H1 (cell line): Measurements from ENCODE around the gene CORIN. TPM values are rescaled to one million over a fixed set of nuclear protein-coding genes. Genes with fewer than 3 reads are reported as not detected.
"Not testable (repeated sequence)": the region's sequence is repeated elsewhere in the genome, so short reads cannot be mapped to it uniquely, and the experiment has no call there.

ENCODE experiments used
- CTCF ChIA-PET: fragments of 300-600 bp; sonication (Branson Sonifier 250); formaldehyde crosslinking; loops from one replicate; lab custom pipeline; 2021; ENCODE audit not compliant: partially characterized antibody; lab: Charles Lee
- POLR2A ChIA-PET: fragments of 300-600 bp; sonication (Branson Sonifier 250); formaldehyde crosslinking; loops from one replicate; lab custom pipeline; 2021; ENCODE audit warnings: inconsistent platforms; ENCODE audit not compliant: partially characterized antibody; lab: Charles Lee
- DNase-seq, 2 experiments: peaks; one replicate each; pipeline versions ENCODE4 v3.0.0 to v3.0.0-alpha.2; 2010 to 2022; ENCODE audit warnings: low spot score in 2 of 2, low read depth in 1 of 2, mixed read lengths in 1 of 2
- FAIRE-seq: peaks from 2 replicates; lab custom pipeline; 2011; peaks lifted over from hg19 to GRCh38; lab: Jason Lieb, UNC
- H2AFZ ChIP-seq: 2 replicates; pipeline ENCODE4 v1.8.1; 2012; ENCODE audit warnings: low read length, inconsistent platforms
- H2AK5ac ChIP-seq: 2 replicates; pipeline ENCODE4 v1.6.1; 2013; ENCODE audit warnings: low read depth, low read length
- H2BK120ac ChIP-seq: replicated peaks from 2 replicates; pipeline ENCODE3; 2013; ENCODE audit warnings: low read depth, low read length, inconsistent platforms
- H2BK12ac ChIP-seq: 2 replicates; pipeline ENCODE4 v1.6.1; 2013; ENCODE audit warnings: low read depth, low read length
- H2BK15ac ChIP-seq: 2 replicates; pipeline ENCODE4 v1.6.1; 2013; ENCODE audit warnings: low read length
- H2BK20ac ChIP-seq: 2 replicates; pipeline ENCODE4 v1.6.1; 2013; ENCODE audit warnings: low read length
- H2BK5ac ChIP-seq: 2 replicates; pipeline ENCODE4 v1.6.1; 2013; ENCODE audit warnings: low read depth, low read length
- H3K14ac ChIP-seq: 2 replicates; pipeline ENCODE4 v1.6.1; 2013; ENCODE audit warnings: inconsistent platforms; ENCODE audit not compliant: insufficient read length
- H3K18ac ChIP-seq: 2 replicates; pipeline ENCODE4 v1.6.1; 2013; ENCODE audit warnings: low read length; ENCODE audit errors: extremely low read depth
- H3K23ac ChIP-seq: 2 replicates; pipeline ENCODE4 v1.6.1; 2013; ENCODE audit warnings: inconsistent platforms; ENCODE audit not compliant: insufficient read length
- H3K23me2 ChIP-seq: 2 replicates; pipeline ENCODE4 v1.6.1; 2013; ENCODE audit warnings: low read depth, low read length
- H3K27ac ChIP-seq: 2 replicates; pipeline ENCODE4 v1.6.1; 2011; ENCODE audit warnings: low read depth, low read length, inconsistent platforms
- H3K27me3 ChIP-seq, 4 experiments: replicated peaks in 1 of 4; 1 replicate in 1 of 4; 2 replicates in 3 of 4; pipeline versions ENCODE4 v1.6.1 to v1.8.1; 2011 to 2013; ENCODE audit warnings: low read length in 3 of 4, mild to moderate bottlenecking in 3 of 4, inconsistent platforms in 2 of 4, mixed read lengths in 2 of 4, moderate library complexity in 1 of 4; ENCODE audit not compliant: control insufficient read depth in 3 of 4, insufficient read depth in 3 of 4; ENCODE audit errors: extremely low read depth in 1 of 4
- H3K36me3 ChIP-seq, 4 experiments: 2 replicates each; pipeline versions ENCODE4 v1.6.1 to v1.8.1; 2011 to 2013; ENCODE audit warnings: mild to moderate bottlenecking in 4 of 4, low read length in 3 of 4, moderate library complexity in 2 of 4, control low read depth in 1 of 4, inconsistent platforms in 1 of 4; ENCODE audit not compliant: insufficient read depth in 4 of 4, control insufficient read depth in 2 of 4
- H3K4ac ChIP-seq: replicated peaks from 2 replicates; pipeline ENCODE3; 2013; ENCODE audit warnings: low read length, low read depth, mixed read lengths, inconsistent platforms; ENCODE audit not compliant: insufficient read length
- H3K4me1 ChIP-seq, 4 experiments: replicated peaks in 1 of 4; 1 replicate in 1 of 4; 2 replicates in 3 of 4; pipeline versions ENCODE4 v1.6.1 to v1.8.1; 2011 to 2013; ENCODE audit warnings: low read length in 3 of 4, inconsistent platforms in 2 of 4, mixed read lengths in 1 of 4; ENCODE audit not compliant: insufficient read depth in 4 of 4, control insufficient read depth in 3 of 4
- H3K4me2 ChIP-seq, 2 experiments: 2 replicates each; pipeline versions ENCODE4 v1.6.1 to v1.8.1; 2011 to 2013; ENCODE audit warnings: low read depth in 2 of 2, low read length in 2 of 2, control low read depth in 1 of 2, inconsistent platforms in 1 of 2, mild to moderate bottlenecking in 1 of 2; ENCODE audit not compliant: insufficient read depth in 1 of 2
- H3K4me3 ChIP-seq, 4 experiments: fragments of 200-600, 300-600 bp in 1 of 4; sonication (generic), shearing (Covaris generic), sonication (Bioruptor Twin) in 1 of 4; 2 replicates each; pipeline versions ENCODE4 v1.5.1 to v1.8.1; 2011 to 2016; ENCODE audit warnings: low read length in 4 of 4, low read depth in 3 of 4, control low read depth in 2 of 4, inconsistent platforms in 2 of 4, mild to moderate bottlenecking in 2 of 4, mixed read lengths in 1 of 4, moderate library complexity in 1 of 4; ENCODE audit not compliant: insufficient read depth in 2 of 4; ENCODE audit errors: extremely low read depth in 1 of 4
- H3K56ac ChIP-seq: replicated peaks from 2 replicates; pipeline ENCODE3; 2013; ENCODE audit warnings: low read depth, mild to moderate bottlenecking, mixed read lengths, low read length, inconsistent platforms; ENCODE audit not compliant: insufficient read length
- H3K79me1 ChIP-seq: 2 replicates; pipeline ENCODE4 v1.6.1; 2013; ENCODE audit warnings: low read depth, low read length, control low read depth
- H3K79me2 ChIP-seq, 2 experiments: 2 replicates each; pipeline versions ENCODE4 v1.6.1 to v1.8.1; 2012 to 2013; ENCODE audit warnings: low read length in 2 of 2, mild to moderate bottlenecking in 2 of 2, inconsistent platforms in 1 of 2; ENCODE audit not compliant: insufficient read depth in 2 of 2, control insufficient read depth in 1 of 2
- H3K9ac ChIP-seq, 4 experiments: replicated peaks in 1 of 4; 1 replicate in 1 of 4; 2 replicates in 3 of 4; pipeline versions ENCODE4 v1.6.1 to v1.8.1; 2011 to 2013; ENCODE audit warnings: low read depth in 3 of 4, low read length in 3 of 4, control low read depth in 2 of 4, mild to moderate bottlenecking in 2 of 4, moderate library complexity in 2 of 4, inconsistent platforms in 1 of 4; ENCODE audit errors: extremely low read depth in 1 of 4
- H3K9me3 ChIP-seq, 2 experiments: 2 replicates each; pipeline versions ENCODE4 v1.6.1 to v1.8.1; 2012 to 2013; ENCODE audit warnings: mild to moderate bottlenecking in 2 of 2, moderate library complexity in 2 of 2, control low read depth in 1 of 2, inconsistent platforms in 1 of 2, low read depth in 1 of 2, low read length in 1 of 2, mixed read lengths in 1 of 2; ENCODE audit not compliant: insufficient read depth in 2 of 2
- H4K20me1 ChIP-seq, 2 experiments: replicated peaks in 1 of 2; 2 replicates each; pipeline versions ENCODE3 to v1.8.1; 2011 to 2013; ENCODE audit warnings: inconsistent platforms in 2 of 2, low read length in 2 of 2, mild to moderate bottlenecking in 1 of 2; ENCODE audit not compliant: insufficient read depth in 2 of 2, control insufficient read depth in 1 of 2
- H4K5ac ChIP-seq: 2 replicates; pipeline ENCODE4 v1.6.1; 2013; ENCODE audit warnings: low read length, low read depth, mixed read lengths, inconsistent platforms; ENCODE audit not compliant: insufficient read length
- H4K8ac ChIP-seq: 2 replicates; pipeline ENCODE4 v1.8.0; 2013; ENCODE audit warnings: mild to moderate bottlenecking, moderate library complexity, low read length, inconsistent platforms; ENCODE audit not compliant: insufficient read depth; ENCODE audit errors: extremely low read depth
- H4K91ac ChIP-seq: replicated peaks from 2 replicates; pipeline ENCODE3; 2013; ENCODE audit warnings: low read length, mixed read lengths, inconsistent platforms; ENCODE audit not compliant: insufficient read length
- WGBS, 2 experiments: shearing (Covaris generic) in 1 of 2; methylation state at CpG; one replicate each; pipeline versions ENCODE4 v1.1.6 to v1.1.7; 2013 to 2015; ENCODE audit warnings: low lambda C conversion rate in 2 of 2, mixed read lengths in 2 of 2, inconsistent platforms in 1 of 2, low coverage in 1 of 2, missing lambda C conversion rate in 1 of 2; ENCODE audit not compliant: insufficient replicate concordance in 2 of 2, insufficient coverage in 1 of 2, insufficient read length in 1 of 2; ENCODE audit errors: extremely low coverage in 1 of 2, missing lambda C conversion rate in 1 of 2; 5-methylcytosine and 5-hydroxymethylcytosine counted together
- polyA plus RNA-seq, 7 experiments: library from polyadenylated mRNA; depleted of rRNA in 3 of 7; stranded (reverse) in 5 of 7; unstranded in 2 of 7; fragments of >200 nt in 5 of 7; fragments of 200-250 nt in 2 of 7; gene quantifications; 1 replicate in 5 of 7; 2 replicates in 1 of 7; 4 replicates in 1 of 7; pipeline versions ENCODE4 v1.2.1 to v1.2.3, GENCODE V29; 2011 to 2013; ENCODE audit warnings: missing spikeins in 2 of 7, mixed read lengths in 2 of 7
- total RNA-seq: library from RNA; stranded (reverse); fragmentation: NEBNext Ultra II Directional; extraction: Animal tissue kit (Norgen Biotek cat#: 25700); gene quantifications from 2 replicates; pipeline ENCODE4 v1.2.1, GENCODE V29; 2021

CORIN gene
- total and polyA plus RNA-seq, 2 of the 8 experiments (the other 6 are each of a cell fraction or from before 2014, with no cell fraction given) = 0.09 to 0.32 TPM

DNA sequence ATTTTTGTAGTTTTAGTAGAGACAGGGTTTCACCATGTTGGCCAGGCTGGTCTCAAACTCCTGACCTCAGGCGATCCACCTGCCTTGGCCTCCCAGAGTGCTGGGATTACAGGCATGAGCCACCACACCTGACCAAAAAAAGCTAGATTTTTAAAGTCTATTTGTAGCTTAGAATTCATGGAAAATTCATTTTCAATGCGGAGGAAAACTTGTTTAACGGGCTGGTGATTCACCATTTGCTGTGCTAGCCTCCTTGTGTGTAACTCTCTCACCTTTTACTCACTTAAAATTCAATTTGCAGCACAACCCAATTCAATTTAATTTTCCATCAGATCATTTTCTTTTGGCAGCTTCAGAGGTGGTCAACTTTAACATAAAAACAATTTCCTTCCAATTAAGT, 281.9 kb downstream of the CORIN start:
- H3K27me3 ChIP-seq, H3K4me3 ChIP-seq, POLR2A ChIA-PET, H3K23me2 ChIP-seq, H3K4me2 ChIP-seq, H3K18ac ChIP-seq, H3K4ac ChIP-seq, H3K79me1 ChIP-seq, DNase-seq, H3K27ac ChIP-seq, H3K79me2 ChIP-seq, H2AK5ac ChIP-seq, H3K36me3 ChIP-seq, H3K9me3 ChIP-seq, H4K20me1 ChIP-seq, FAIRE-seq, H2BK5ac ChIP-seq, H3K56ac ChIP-seq, H2BK120ac ChIP-seq, H3K14ac ChIP-seq, H4K5ac ChIP-seq, H3K23ac ChIP-seq, H2BK20ac ChIP-seq, H2BK15ac ChIP-seq, H4K91ac ChIP-seq, H2AFZ ChIP-seq, H3K4me1 ChIP-seq, H4K8ac ChIP-seq, H2BK12ac ChIP-seq: not testable (repeated sequence)
- H3K9ac ChIP-seq = peak overlapping the region in 1 of 4 experiments; percentile 34; a peak in 1 of 7 replicates
- 65% methylated on average over 3 of the region's 3 CpGs; no CpG with 5 or more reads in 1 of the 2 experiments for WGBS, 2 experiments
- CTCF ChIA-PET = interaction anchor here (0.8 to 2.6 kb wide), 2 partner anchors 8 to 12 kb away, joined by 3 to 11 read pairs; no protein-coding TSS in a partner anchor
